ENCODE data around the gene CRYBG1. TPM values are rescaled to one million over a fixed set of nuclear protein-coding genes. Genes with fewer than 3 reads are reported as not detected.

The CRYBG1 gene
- polyA plus RNA-seq, 1 donor (not counting 4 experiments of a cell fraction or from before 2014, with no cell fraction given): 54.7 TPM

DNA sequence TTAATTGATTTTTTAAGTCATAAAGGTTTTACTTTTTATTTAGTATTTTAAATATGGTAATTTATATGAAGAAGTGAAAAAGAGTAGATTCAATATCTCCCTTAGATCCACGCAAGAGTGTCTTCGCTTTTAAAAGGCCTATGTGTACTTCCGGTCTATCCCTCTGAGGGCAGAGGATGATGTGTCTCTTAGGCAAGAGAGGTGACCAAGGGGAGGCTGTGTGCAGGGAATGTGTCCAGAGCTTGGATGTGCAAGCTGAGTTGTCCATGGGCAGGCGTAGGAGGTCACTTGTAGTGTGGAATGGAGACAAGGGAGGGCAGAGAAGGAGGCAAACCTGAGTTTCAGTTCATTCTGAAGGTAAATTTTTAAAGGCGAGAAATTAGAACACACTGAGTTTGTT, 113.9 kb downstream of the CRYBG1 start:
- dilution Hi-C loops (cut with MboI; ENCODE audit: extremely low pct_ligation_motif_present, low sequenced_read_pairs): no loop called here
- no peak overlapping the region for H3K27ac ChIP-seq (ENCODE audit: control insufficient read depth, insufficient read depth, low read length)
- no peak overlapping the region for H3K4me2 ChIP-seq (ENCODE audit: control insufficient read depth, extremely low read depth, insufficient read depth, low read depth, low read length)
- no peak overlapping the region for H3K9ac ChIP-seq (ENCODE audit: control insufficient read depth, extremely low read depth, insufficient read depth, low read length)
- H3K79me2 ChIP-seq (ENCODE audit: control insufficient read depth, insufficient read depth, low read length): peaks cover 2% of the 10 kb centered on the region
- H2AFZ ChIP-seq (ENCODE audit: control insufficient read depth, low read length): no peak overlapping the region
- no peaks in the 10 kb centered on the region for H3K9me3 ChIP-seq (ENCODE audit: control insufficient read depth, low read depth, low read length)
- no peak overlapping the region for H3K4me3 ChIP-seq (ENCODE audit: control insufficient read depth in 2 of 3, extremely low read depth in 1 of 3, insufficient read depth in 2 of 3, low read depth in 1 of 3, low read length in 3 of 3)
- no peaks in the 10 kb centered on the region for H3K27me3 ChIP-seq (ENCODE audit: control insufficient read depth, extremely low read depth, insufficient read depth, low read length)
- H3K9me1 ChIP-seq (ENCODE audit: control insufficient read depth, extremely low read depth, insufficient read depth, low read length): no peaks in the 10 kb centered on the region
- DNase-seq (ENCODE audit: low read depth, low spot score) (no peak), FAIRE-seq (no peak)
- peaks cover 41% of the 10 kb centered on the region for H3K4me1 ChIP-seq (ENCODE audit: control insufficient read depth, extremely low read depth, insufficient read depth, low read length)
- TF ChIP-seq EZH2 (IDR thresholded peaks at IDR 0.05; ENCODE audit: low read length): no peak
- TF ChIP-seq, protein P1, sequence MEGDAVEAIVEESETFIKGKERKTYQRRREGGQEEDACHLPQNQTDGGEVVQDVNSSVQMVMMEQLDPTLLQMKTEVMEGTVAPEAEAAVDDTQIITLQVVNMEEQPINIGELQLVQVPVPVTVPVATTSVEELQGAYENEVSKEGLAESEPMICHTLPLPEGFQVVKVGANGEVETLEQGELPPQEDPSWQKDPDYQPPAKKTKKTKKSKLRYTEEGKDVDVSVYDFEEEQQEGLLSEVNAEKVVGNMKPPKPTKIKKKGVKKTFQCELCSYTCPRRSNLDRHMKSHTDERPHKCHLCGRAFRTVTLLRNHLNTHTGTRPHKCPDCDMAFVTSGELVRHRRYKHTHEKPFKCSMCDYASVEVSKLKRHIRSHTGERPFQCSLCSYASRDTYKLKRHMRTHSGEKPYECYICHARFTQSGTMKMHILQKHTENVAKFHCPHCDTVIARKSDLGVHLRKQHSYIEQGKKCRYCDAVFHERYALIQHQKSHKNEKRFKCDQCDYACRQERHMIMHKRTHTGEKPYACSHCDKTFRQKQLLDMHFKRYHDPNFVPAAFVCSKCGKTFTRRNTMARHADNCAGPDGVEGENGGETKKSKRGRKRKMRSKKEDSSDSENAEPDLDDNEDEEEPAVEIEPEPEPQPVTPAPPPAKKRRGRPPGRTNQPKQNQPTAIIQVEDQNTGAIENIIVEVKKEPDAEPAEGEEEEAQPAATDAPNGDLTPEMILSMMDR (optimal IDR thresholded peaks at IDR 0.05 in 1 of 3, IDR thresholded peaks at IDR 0.05 in 1 of 3, conservative IDR thresholded peaks at IDR 0.05 in 1 of 3; ENCODE audit: extremely low read depth in 1 of 3, insufficient read depth in 2 of 3, low read length in 3 of 3): no peak
- no peaks in the 10 kb centered on the region for H4K20me1 ChIP-seq (ENCODE audit: control insufficient read depth, extremely low read depth, insufficient read depth, low read length)
- H3K36me3 ChIP-seq (ENCODE audit: control insufficient read depth in 2 of 2, extremely low read depth in 1 of 2, insufficient read depth in 2 of 2, low read length in 2 of 2): no peaks in the 10 kb centered on the region

GRCh38 chr6:106475284-106475683, 114.8 kb downstream of the CRYBG1 start:
- H3K27ac ChIP-seq (ENCODE audit: control insufficient read depth, insufficient read depth, low read length): peak overlapping the region; percentile 71
- H3K79me2 ChIP-seq (ENCODE audit: control insufficient read depth, insufficient read depth, low read length): peaks cover 2% of the 10 kb centered on the region
- dilution Hi-C loops (cut with MboI; ENCODE audit: extremely low pct_ligation_motif_present, low sequenced_read_pairs): no loop called here
- peak; percentile 39 for FAIRE-seq
- no peak for TF ChIP-seq EZH2 (IDR thresholded peaks at IDR 0.05; ENCODE audit: low read length)
- TF ChIP-seq, protein P1 (optimal IDR thresholded peaks at IDR 0.05 in 1 of 3, IDR thresholded peaks at IDR 0.05 in 1 of 3, conservative IDR thresholded peaks at IDR 0.05 in 1 of 3; ENCODE audit: extremely low read depth in 1 of 3, insufficient read depth in 2 of 3, low read length in 3 of 3): no peak
- DNase-seq (ENCODE audit: low read depth, low spot score): no peak
- peaks cover 41% of the 10 kb centered on the region for H3K4me1 ChIP-seq (ENCODE audit: control insufficient read depth, extremely low read depth, insufficient read depth, low read length)
- H3K36me3 ChIP-seq (ENCODE audit: control insufficient read depth in 2 of 2, extremely low read depth in 1 of 2, insufficient read depth in 2 of 2, low read length in 2 of 2): no peaks in the 10 kb centered on the region
- H3K4me2 ChIP-seq (ENCODE audit: control insufficient read depth, extremely low read depth, insufficient read depth, low read depth, low read length): no peak overlapping the region
- no peaks in the 10 kb centered on the region for H3K9me1 ChIP-seq (ENCODE audit: control insufficient read depth, extremely low read depth, insufficient read depth, low read length)
- H2AFZ ChIP-seq (ENCODE audit: control insufficient read depth, low read length): no peak overlapping the region
- H3K9me3 ChIP-seq (ENCODE audit: control insufficient read depth, low read depth, low read length): no peaks in the 10 kb centered on the region
- H4K20me1 ChIP-seq (ENCODE audit: control insufficient read depth, extremely low read depth, insufficient read depth, low read length): no peaks in the 10 kb centered on the region
- no peaks in the 10 kb centered on the region for H3K27me3 ChIP-seq (ENCODE audit: control insufficient read depth, extremely low read depth, insufficient read depth, low read length)
- H3K4me3 ChIP-seq (ENCODE audit: control insufficient read depth in 2 of 3, extremely low read depth in 1 of 3, insufficient read depth in 2 of 3, low read depth in 1 of 3, low read length in 3 of 3): no peak overlapping the region
- no peak overlapping the region for H3K9ac ChIP-seq (ENCODE audit: control insufficient read depth, extremely low read depth, insufficient read depth, low read length)
